Measurements from ENCODE around the gene RALB. TPM values are rescaled to one million over a fixed set of nuclear protein-coding genes. Genes with fewer than 3 reads are reported as not detected.

The RALB gene
- total and polyA plus RNA-seq, 2 of the 8 experiments (the other 6 are each of a cell fraction or from before 2014, with no cell fraction given), result 12.0 to 16.6 TPM

DNA sequence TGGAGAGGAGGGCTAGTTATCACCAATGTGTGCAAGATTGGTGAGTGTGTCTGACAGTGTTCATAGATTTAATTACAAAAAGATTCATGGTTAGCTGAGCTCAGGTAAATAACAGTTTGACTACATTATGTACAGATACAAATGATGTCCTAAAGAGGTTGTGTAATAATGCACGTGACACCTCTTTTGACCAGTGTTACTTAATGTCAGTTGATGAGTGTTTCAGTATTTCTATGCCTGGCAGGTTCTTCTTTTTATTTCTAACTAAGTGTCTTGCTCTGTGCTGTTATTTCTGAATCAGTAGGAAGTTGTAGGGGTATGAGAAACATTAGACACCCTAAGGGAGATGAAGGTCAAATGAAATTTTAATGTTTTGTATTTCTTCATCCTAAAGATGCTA is 85.4 kb downstream of the RALB start (continued):
- TF ChIP-seq, protein P1, sequence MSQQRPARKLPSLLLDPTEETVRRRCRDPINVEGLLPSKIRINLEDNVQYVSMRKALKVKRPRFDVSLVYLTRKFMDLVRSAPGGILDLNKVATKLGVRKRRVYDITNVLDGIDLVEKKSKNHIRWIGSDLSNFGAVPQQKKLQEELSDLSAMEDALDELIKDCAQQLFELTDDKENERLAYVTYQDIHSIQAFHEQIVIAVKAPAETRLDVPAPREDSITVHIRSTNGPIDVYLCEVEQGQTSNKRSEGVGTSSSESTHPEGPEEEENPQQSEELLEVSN (IDR thresholded peaks at IDR 0.05), result no peak
- TF ChIP-seq POU5F1 (IDR thresholded peaks at IDR 0.05; ENCODE audit: low read depth, low read length), result no peak
- no peak for TF ChIP-seq EZH2 (IDR thresholded peaks at IDR 0.05; ENCODE audit: low read depth, low read length, severe bottlenecking)
- no peak for TF ChIP-seq SRF (IDR thresholded peaks at IDR 0.05; ENCODE audit: low read depth, low read length)
- no peak for TF ChIP-seq SIX5 (IDR thresholded peaks at IDR 0.05; ENCODE audit: low read depth, low read length)
- no peak for TF ChIP-seq NRF1 (IDR thresholded peaks at IDR 0.05; ENCODE audit: low read depth, low read length)
- TF ChIP-seq NANOG (IDR thresholded peaks at IDR 0.05; ENCODE audit: insufficient read depth, low read depth, low read length, poor library complexity, severe bottlenecking), result no peak
- no peak for TF ChIP-seq SAP30 (IDR thresholded peaks at IDR 0.05; ENCODE audit: insufficient read depth, insufficient replicate concordance, low read length)
- no peak for TF ChIP-seq POLR2A (IDR thresholded peaks at IDR 0.05; ENCODE audit: control extremely low read depth in 1 of 2, low read depth in 2 of 2, low read length in 2 of 2)
